GM12875 (cell line): ENCODE measurements around the gene DOCK11.
A peak's percentile ranks its signal among the peaks of the same experiment; 100 is the strongest.

ENCODE experiments used
- H3K4me3 ChIP-seq: one replicate; pipeline ENCODE4 v1.5.1; 2011; ENCODE audit warnings: low read depth, low read length, control low read depth
- CTCF ChIP-seq: IDR thresholded peaks from 2 replicates; pipeline ENCODE4 v1.5.1; 2011; ENCODE audit warnings: low read depth, mild to moderate bottlenecking, control low read depth, inconsistent platforms, low read length, moderate library complexity, borderline replicate concordance; ENCODE audit not compliant: insufficient read depth

DOCK11 gene

GRCh38 chrX:118588715-118589114 lies 93.1 kb downstream of the DOCK11 start:
- H3K4me3 ChIP-seq = no peak overlapping the region
- no peak for TF ChIP-seq CTCF

GRCh38 chrX:118589227-118589626 lies 93.6 kb downstream of the DOCK11 start:
- no peak for TF ChIP-seq CTCF
- no peak overlapping the region for H3K4me3 ChIP-seq

GRCh38 chrX:118593407-118593806 lies 97.8 kb downstream of the DOCK11 start:
- no peak for TF ChIP-seq CTCF
- H3K4me3 ChIP-seq = no peak overlapping the region

GRCh38 chrX:118594697-118595420 lies 99.2 kb downstream of the DOCK11 start:
- no peak overlapping the region for H3K4me3 ChIP-seq
- TF ChIP-seq CTCF = no peak

- H3K4me3 ChIP-seq = no peak overlapping the region
- TF ChIP-seq CTCF = no peak
Observed at GRCh38 chrX:118595501-118596042, 100.0 kb downstream of the DOCK11 start.

- H3K4me3 ChIP-seq = no peak overlapping the region
- no peak for TF ChIP-seq CTCF
Observed at GRCh38 chrX:118596390-118596789, 100.8 kb downstream of the DOCK11 start.

GRCh38 chrX:118603981-118604380 lies 108.4 kb downstream of the DOCK11 start:
- peak; percentile 83 for TF ChIP-seq CTCF
- no peak overlapping the region for H3K4me3 ChIP-seq
